ENCODE results near the gene WNK1. TPM values are rescaled to one million over a fixed set of nuclear protein-coding genes. Genes with fewer than 3 reads are reported as not detected.

Gene WNK1
- total and polyA plus RNA-seq, 2 of the 8 experiments (the other 6 are each of a cell fraction or from before 2014, with no cell fraction given), result 88.2 to 157 TPM

GRCh38 chr12:905261-906031 lies 153.1 kb downstream of the WNK1 start:
- no peak for DNase-seq (ENCODE audit: low read depth in 1 of 2, low spot score in 2 of 2)
- Histone ChIP-seq H3K27me3 (replicated peaks in 1 of 4; ENCODE audit: control insufficient read depth in 3 of 4, extremely low read depth in 1 of 4, insufficient read depth in 3 of 4, low read length in 3 of 4) (no peaks in the 10 kb centered on the region), H2AK5ac (ENCODE audit: low read depth, low read length) (no peak overlapping the region), H3K9ac (replicated peaks in 1 of 4; ENCODE audit: extremely low read depth in 1 of 4, low read depth in 3 of 4, low read length in 3 of 4) (peak overlapping the region in 1 of 4 experiments; percentile 26; a peak in 1 of 7 replicates), H3K56ac (replicated peaks; ENCODE audit: insufficient read length, low read depth, low read length) (no peak overlapping the region), H3K23me2 (ENCODE audit: low read depth, low read length) (no peaks in the 10 kb centered on the region; the same call in 1 of the 2 replicates), H4K5ac (ENCODE audit: insufficient read length, low read depth, low read length) (no peak overlapping the region), H4K8ac (ENCODE audit: extremely low read depth, insufficient read depth, low read length) (no peak overlapping the region), H3K14ac (ENCODE audit: insufficient read length) (no peak overlapping the region), H3K27ac (ENCODE audit: low read depth, low read length) (no peak overlapping the region), H3K18ac (ENCODE audit: extremely low read depth, low read length) (no peak overlapping the region), H2BK120ac (replicated peaks; ENCODE audit: low read depth, low read length) (no peak overlapping the region), H3K9me3 (ENCODE audit: insufficient read depth in 2 of 2, low read depth in 1 of 2, low read length in 1 of 2) (no peaks in the 10 kb centered on the region), H3K4me2 (ENCODE audit: insufficient read depth in 1 of 2, low read depth in 2 of 2, low read length in 2 of 2) (no peak overlapping the region), H3K23ac (ENCODE audit: insufficient read length) (no peak overlapping the region), H2BK20ac (ENCODE audit: low read length) (no peak overlapping the region), H3K79me1 (ENCODE audit: low read depth, low read length) (no peaks in the 10 kb centered on the region; the same call in 1 of the 2 replicates), H4K20me1 (replicated peaks in 1 of 2; ENCODE audit: control insufficient read depth in 1 of 2, insufficient read depth in 2 of 2, low read length in 2 of 2) (peaks cover 4 to 7% of the 10 kb centered on the region in 2 experiments), H3K4me3 (ENCODE audit: extremely low read depth in 1 of 4, insufficient read depth in 2 of 4, low read depth in 3 of 4, low read length in 4 of 4) (no peak overlapping the region), H3K36me3 (ENCODE audit: control insufficient read depth in 2 of 4, insufficient read depth in 4 of 4, low read length in 3 of 4) (peaks cover 13 to 83% (median 49%) of the 10 kb centered on the region in 4 experiments), H3K4me1 (replicated peaks in 1 of 4; ENCODE audit: control insufficient read depth in 3 of 4, insufficient read depth in 4 of 4, low read length in 3 of 4) (no peaks in the 10 kb centered on the region), H2BK5ac (ENCODE audit: low read depth, low read length) (no peak overlapping the region), H2BK15ac (ENCODE audit: low read length) (no peak overlapping the region), H2AFZ (ENCODE audit: low read length) (no peak overlapping the region), H3K79me2 (ENCODE audit: control insufficient read depth in 1 of 2, insufficient read depth in 2 of 2, low read length in 2 of 2) (no peaks in the 10 kb centered on the region), H2BK12ac (ENCODE audit: low read depth, low read length) (no peak overlapping the region), H4K91ac (replicated peaks; ENCODE audit: insufficient read length, low read length) (no peak overlapping the region), H3K4ac (replicated peaks; ENCODE audit: insufficient read length, low read depth, low read length) (no peak overlapping the region)
- ChIA-PET POLR2A (ENCODE audit: partially characterized antibody) (interaction anchor here (0.6 to 1.5 kb wide), 2 partner anchors 10 to 44 kb away, joined by 3 read pairs; partner anchors contain the start of gene RAD52), CTCF (ENCODE audit: partially characterized antibody) (interaction anchor here (0.5 to 1.3 kb wide), 7 partner anchors 8 to 341 kb away, joined by 3 to 4 read pairs (median 3); no protein-coding TSS in a partner anchor)
- no peak for FAIRE-seq
- WGBS, 2 experiments (ENCODE audit: extremely low coverage in 1 of 2, insufficient coverage in 1 of 2, insufficient read length in 1 of 2, insufficient replicate concordance in 2 of 2, low coverage in 1 of 2, low lambda C conversion rate in 2 of 2, missing lambda C conversion rate in 1 of 2), result 93% methylated on average over 9 of the region's 9 CpGs; no CpG with 5 or more reads in 1 of the 2 experiments
- TF ChIP-seq SIRT6 (IDR thresholded peaks at IDR 0.05; ENCODE audit: low read length), result no peak
- 0 out of 3 replicates have a peak, but pooled peaks of 1 of the 2 experiments have one; percentile 11 for TF ChIP-seq POLR2A (IDR thresholded peaks at IDR 0.05; ENCODE audit: control extremely low read depth in 1 of 2, low read depth in 2 of 2, low read length in 2 of 2)
- no peak for TF ChIP-seq POLR2AphosphoS5 (IDR thresholded peaks at IDR 0.05; ENCODE audit: low read depth, low read length)
- no peak for TF ChIP-seq CREB1 (IDR thresholded peaks at IDR 0.05)
- no peak for TF ChIP-seq CHD1 (IDR thresholded peaks at IDR 0.05; ENCODE audit: low read depth, low read length)

Measured in H1 (cell line).